Measurements from ENCODE around the gene OR6S1. TPM values are rescaled to one million over a fixed set of nuclear protein-coding genes. Genes with fewer than 3 reads are reported as not detected.
A peak's percentile ranks its signal among the peaks of the same experiment; 100 is the strongest.

Gene OR6S1
- total and polyA plus RNA-seq, 10 of the 15 experiments (the other 5 are each of a cell fraction or from before 2014, with no cell fraction given): 0.22 to 0.67 (median 0.43) TPM; not detected in 4

GRCh38 chr14:20617138-20618003, 24.1 kb downstream of the OR6S1 start (continued):
- TF ChIP-seq, protein P1, sequence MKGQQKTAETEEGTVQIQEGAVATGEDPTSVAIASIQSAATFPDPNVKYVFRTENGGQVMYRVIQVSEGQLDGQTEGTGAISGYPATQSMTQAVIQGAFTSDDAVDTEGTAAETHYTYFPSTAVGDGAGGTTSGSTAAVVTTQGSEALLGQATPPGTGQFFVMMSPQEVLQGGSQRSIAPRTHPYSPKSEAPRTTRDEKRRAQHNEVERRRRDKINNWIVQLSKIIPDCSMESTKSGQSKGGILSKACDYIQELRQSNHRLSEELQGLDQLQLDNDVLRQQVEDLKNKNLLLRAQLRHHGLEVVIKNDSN (IDR thresholded peaks at IDR 0.05; ENCODE audit: borderline replicate concordance, extremely low read length, insufficient read depth, low read depth, low read length): no peak
- TF ChIP-seq BACH1 (IDR thresholded peaks at IDR 0.05; ENCODE audit: borderline replicate concordance): peak; percentile 39; the same call in 1 of the 2 replicates
- peak; percentile 74; the same call in 1 of the 2 replicates for TF ChIP-seq ZNF217 (IDR thresholded peaks at IDR 0.05)
- TF ChIP-seq MTA2 (IDR thresholded peaks at IDR 0.05; ENCODE audit: low read depth): peak; percentile 25; the same call in 1 of the 2 replicates
- peak; percentile 83 for TF ChIP-seq MEF2B (IDR thresholded peaks at IDR 0.05; ENCODE audit: partially characterized antibody, poor library complexity, severe bottlenecking)
- TF ChIP-seq, protein P2, sequence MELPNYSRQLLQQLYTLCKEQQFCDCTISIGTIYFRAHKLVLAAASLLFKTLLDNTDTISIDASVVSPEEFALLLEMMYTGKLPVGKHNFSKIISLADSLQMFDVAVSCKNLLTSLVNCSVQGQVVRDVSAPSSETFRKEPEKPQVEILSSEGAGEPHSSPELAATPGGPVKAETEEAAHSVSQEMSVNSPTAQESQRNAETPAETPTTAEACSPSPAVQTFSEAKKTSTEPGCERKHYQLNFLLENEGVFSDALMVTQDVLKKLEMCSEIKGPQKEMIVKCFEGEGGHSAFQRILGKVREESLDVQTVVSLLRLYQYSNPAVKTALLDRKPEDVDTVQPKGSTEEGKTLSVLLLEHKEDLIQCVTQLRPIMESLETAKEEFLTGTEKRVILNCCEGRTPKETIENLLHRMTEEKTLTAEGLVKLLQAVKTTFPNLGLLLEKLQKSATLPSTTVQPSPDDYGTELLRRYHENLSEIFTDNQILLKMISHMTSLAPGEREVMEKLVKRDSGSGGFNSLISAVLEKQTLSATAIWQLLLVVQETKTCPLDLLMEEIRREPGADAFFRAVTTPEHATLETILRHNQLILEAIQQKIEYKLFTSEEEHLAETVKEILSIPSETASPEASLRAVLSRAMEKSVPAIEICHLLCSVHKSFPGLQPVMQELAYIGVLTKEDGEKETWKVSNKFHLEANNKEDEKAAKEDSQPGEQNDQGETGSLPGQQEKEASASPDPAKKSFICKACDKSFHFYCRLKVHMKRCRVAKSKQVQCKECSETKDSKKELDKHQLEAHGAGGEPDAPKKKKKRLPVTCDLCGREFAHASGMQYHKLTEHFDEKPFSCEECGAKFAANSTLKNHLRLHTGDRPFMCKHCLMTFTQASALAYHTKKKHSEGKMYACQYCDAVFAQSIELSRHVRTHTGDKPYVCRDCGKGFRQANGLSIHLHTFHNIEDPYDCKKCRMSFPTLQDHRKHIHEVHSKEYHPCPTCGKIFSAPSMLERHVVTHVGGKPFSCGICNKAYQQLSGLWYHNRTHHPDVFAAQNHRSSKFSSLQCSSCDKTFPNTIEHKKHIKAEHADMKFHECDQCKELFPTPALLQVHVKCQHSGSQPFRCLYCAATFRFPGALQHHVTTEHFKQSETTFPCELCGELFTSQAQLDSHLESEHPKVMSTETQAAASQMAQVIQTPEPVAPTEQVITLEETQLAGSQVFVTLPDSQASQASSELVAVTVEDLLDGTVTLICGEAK (IDR thresholded peaks at IDR 0.05; ENCODE audit: borderline replicate concordance): 0 out of 2 replicates have a peak, but pooled peaks have one; percentile 25
- TF ChIP-seq STAT1 (conservative IDR thresholded peaks at IDR 0.05): no peak
- TF ChIP-seq RUNX3 (IDR thresholded peaks at IDR 0.05; ENCODE audit: low read length): peak; percentile 61
- no peak for TF ChIP-seq ZBED1 (IDR thresholded peaks at IDR 0.05; ENCODE audit: borderline replicate concordance)
- no peak for TF ChIP-seq NKRF (conservative IDR thresholded peaks at IDR 0.05)
- 0 out of 2 replicates have a peak, but pooled peaks have one; percentile 22 for TF ChIP-seq IKZF1 (conservative IDR thresholded peaks at IDR 0.05)
- TF ChIP-seq SMARCA5 (IDR thresholded peaks at IDR 0.05): 0 out of 2 replicates have a peak, but pooled peaks have one; percentile 32
- no peak for TF ChIP-seq NRF1 (conservative IDR thresholded peaks at IDR 0.05; ENCODE audit: low read depth, low read length)

Data from GM12878 (cell line).